Transverse colon (tissue), 4 donors: ENCODE results near the gene PJVK. TPM values are rescaled to one million over a fixed set of nuclear protein-coding genes. Genes with fewer than 3 reads are reported as not detected.

Experiments used
- DNase-seq: peaks from one replicate; pipeline ENCODE4 v3.0.0-alpha.2; 2019
- H3K27ac ChIP-seq, 4 donors: fragments of 200-600 bp; sonication (generic); 2 replicates each; pipeline ENCODE4 v1.5.1; 2016 to 2018; ENCODE audit warnings: inconsistent platforms in 4 of 4
- H3K27me3 ChIP-seq: fragments of 200-600 bp; sonication (generic); 2 replicates; pipeline ENCODE4 v1.5.1; 2017; ENCODE audit warnings: inconsistent platforms
- H3K36me3 ChIP-seq, 4 donors: fragments of 200-600 bp; sonication (generic); 2 replicates each; pipeline ENCODE4 v1.5.1; 2017 to 2019; ENCODE audit warnings: inconsistent platforms in 4 of 4
- H3K4me1 ChIP-seq, 4 donors: fragments of 200-600 bp; sonication (generic); 2 replicates each; pipeline ENCODE4 v1.5.1; 2017 to 2020; ENCODE audit warnings: inconsistent platforms in 4 of 4
- H3K4me3 ChIP-seq, 4 donors: fragments of 200-600 bp; sonication (generic); 1 replicate in 1 of 4; 2 replicates in 3 of 4; pipeline versions ENCODE4 v1.5.1 to v1.6.1; 2017 to 2019; ENCODE audit warnings: inconsistent platforms in 4 of 4
- H3K9me3 ChIP-seq, 2 donors: fragments of 200-600 bp; sonication (generic); 2 replicates each; pipeline ENCODE4 v1.5.1; 2017 to 2019; ENCODE audit warnings: inconsistent platforms in 2 of 2
- EP300 ChIP-seq: sonication (generic); formaldehyde crosslinking; IDR thresholded peaks from one replicate; pipeline ENCODE4 v1.6.1; 2017; ENCODE audit warnings: antibody characterized with exemption, low read depth
- POLR2A ChIP-seq: fragments of 450-650 bp; IDR thresholded peaks from one replicate; pipeline ENCODE4 v1.6.1; 2016; ENCODE audit warnings: antibody characterized with exemption, mild to moderate bottlenecking, moderate library complexity
- POLR2AphosphoS5 ChIP-seq, 3 donors: sonication (generic); formaldehyde crosslinking; IDR thresholded peaks; one replicate each; pipeline ENCODE4 v1.6.1; 2016; ENCODE audit warnings: antibody characterized with exemption in 3 of 3
- WGBS, 2 donors: methylation state at CpG; one replicate each; pipeline ENCODE4 v1.1.5; 2018; ENCODE audit warnings: low coverage in 1 of 2; 5-methylcytosine and 5-hydroxymethylcytosine counted together
- in situ Hi-C, 4 donors: fragments of 200-750 bp; cut with MboI; loops; one replicate each; pipeline versions ENCODE4 v1.15.0 to v1.15.1; 2017; ENCODE audit warnings: low sequenced_read_pairs in 3 of 4, low pct_ligation_motif_present in 1 of 4, low pct_unique_long_range_greater_than_20kb in 1 of 4
- intact Hi-C: fragments of 100-400 bp; cut with DNase I; formaldehyde crosslinking; loops from one replicate; pipeline ENCODE4 v1.15.1; 2023; ENCODE audit warnings: low total_unique reads
- total RNA-seq, 4 donors: library from RNA; depleted of rRNA; stranded (reverse); fragments of >200 nt; gene quantifications; one replicate each; pipeline ENCODE4 v1.1.0, GENCODE V29; 2016
- TF ChIP-seq, protein P1 (sequence below), 5 experiments: fragments of 200-600 bp in 3 of 5; fragments of 450-650 bp in 2 of 5; sonication (generic) in 3 of 5; IDR thresholded peaks; 1 replicate in 2 of 5; 2 replicates in 3 of 5; pipeline ENCODE4 v1.5.1; 2016 to 2017; ENCODE audit warnings: antibody characterized with exemption in 5 of 5, inconsistent platforms in 3 of 5, mild to moderate bottlenecking in 2 of 5, moderate library complexity in 1 of 5

PJVK gene
- total RNA-seq, 4 donors from 2014 or later = 1.6 to 3.2 TPM; not detected in 2

DNA sequence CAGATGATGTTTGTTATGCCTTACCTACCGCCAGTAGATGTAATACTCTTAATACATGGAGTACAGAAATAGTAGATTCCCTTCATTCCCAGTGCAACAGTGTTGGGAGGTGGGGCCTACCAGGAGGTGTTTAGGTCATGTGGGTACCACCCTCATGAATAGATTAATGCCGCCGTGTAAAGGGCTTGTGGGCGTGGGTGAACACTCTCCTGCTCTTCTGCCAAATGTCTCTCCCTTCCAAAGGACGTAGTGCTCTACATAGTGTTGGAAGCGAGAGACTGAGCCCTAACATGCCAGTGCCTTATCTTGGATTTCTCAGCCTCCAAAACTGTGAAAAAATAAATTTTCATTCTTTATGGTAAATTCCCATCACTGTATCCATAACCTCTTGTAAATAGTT is 59.2 kb downstream of the PJVK start:
- TF ChIP-seq POLR2AphosphoS5 (IDR thresholded peaks at IDR 0.05) (no peak), EP300 (no peak), POLR2A (no peak)
- TF ChIP-seq, protein P1, sequence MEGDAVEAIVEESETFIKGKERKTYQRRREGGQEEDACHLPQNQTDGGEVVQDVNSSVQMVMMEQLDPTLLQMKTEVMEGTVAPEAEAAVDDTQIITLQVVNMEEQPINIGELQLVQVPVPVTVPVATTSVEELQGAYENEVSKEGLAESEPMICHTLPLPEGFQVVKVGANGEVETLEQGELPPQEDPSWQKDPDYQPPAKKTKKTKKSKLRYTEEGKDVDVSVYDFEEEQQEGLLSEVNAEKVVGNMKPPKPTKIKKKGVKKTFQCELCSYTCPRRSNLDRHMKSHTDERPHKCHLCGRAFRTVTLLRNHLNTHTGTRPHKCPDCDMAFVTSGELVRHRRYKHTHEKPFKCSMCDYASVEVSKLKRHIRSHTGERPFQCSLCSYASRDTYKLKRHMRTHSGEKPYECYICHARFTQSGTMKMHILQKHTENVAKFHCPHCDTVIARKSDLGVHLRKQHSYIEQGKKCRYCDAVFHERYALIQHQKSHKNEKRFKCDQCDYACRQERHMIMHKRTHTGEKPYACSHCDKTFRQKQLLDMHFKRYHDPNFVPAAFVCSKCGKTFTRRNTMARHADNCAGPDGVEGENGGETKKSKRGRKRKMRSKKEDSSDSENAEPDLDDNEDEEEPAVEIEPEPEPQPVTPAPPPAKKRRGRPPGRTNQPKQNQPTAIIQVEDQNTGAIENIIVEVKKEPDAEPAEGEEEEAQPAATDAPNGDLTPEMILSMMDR (IDR thresholded peaks at IDR 0.05) = no peak
- intact Hi-C loops = no loop called here
- Histone ChIP-seq H3K4me1 (peaks cover 0 to 7% (median 2%) of the 10 kb centered on the region in 4 donors), H3K27ac (no peak overlapping the region), H3K36me3 (peaks cover 0 to 13% (median 0%) of the 10 kb centered on the region in 4 donors), H3K4me3 (no peak overlapping the region), H3K27me3 (no peaks in the 10 kb centered on the region), H3K9me3 (no peaks in the 10 kb centered on the region)
- WGBS, 2 donors = 86 to 94% methylated on average over 5 to 6 of the region's 6 CpGs
- DNase-seq = no peak
- in situ Hi-C loops = no loop called here

Other genes with a start within 250 kb of the PJVK start
- 100 to 1,000 TPM in 1 of 4 donors, 10 to 100 TPM in 3; 35.6 to 317 (median 56.9) TPM for gene PRKRA, start 203 bp upstream of the PJVK start, total RNA-seq
- gene FKBP7, start 27.2 kb downstream of the PJVK start, total RNA-seq = 1 to 10 TPM in 2 of 4 donors, under 1 TPM in 1, not detected in 1; 0.37 to 5.2 (median 2.6) TPM
- 10 to 100 TPM in 3 of 4 donors, 1 to 10 TPM in 1; 8.2 to 83.2 (median 11.0) TPM for gene PLEKHA3, start 29.1 kb downstream of the PJVK start, total RNA-seq